ENCODE results near the gene EIF4G3. TPM values are rescaled to one million over a fixed set of nuclear protein-coding genes. Genes with fewer than 3 reads are reported as not detected.

Gene EIF4G3
- total and polyA plus RNA-seq, 2 of the 8 experiments (the other 6 are each of a cell fraction or from before 2014, with no cell fraction given), result 47.5 to 66.6 TPM

DNA sequence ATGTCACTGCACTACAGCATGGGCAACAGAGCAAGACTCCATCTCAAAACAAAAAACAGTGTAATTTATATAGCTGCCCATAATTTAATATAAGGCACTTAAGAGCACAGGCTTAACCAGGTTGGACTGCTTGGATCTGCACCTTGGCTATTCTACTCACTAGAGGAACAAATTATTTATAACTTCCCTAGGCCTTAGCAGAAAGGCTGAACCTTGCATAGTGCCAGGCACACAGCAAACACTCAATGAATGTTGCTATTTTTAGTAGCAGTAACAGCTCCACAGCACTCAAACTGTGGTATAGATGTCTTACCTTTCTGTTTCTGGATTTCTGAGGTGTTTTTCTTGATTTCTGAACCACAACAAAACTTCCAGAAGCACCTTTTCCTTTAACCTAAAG lies 409.4 kb downstream of the EIF4G3 start:
- H3K4me2 ChIP-seq (ENCODE audit: insufficient read depth in 1 of 2, low read depth in 2 of 2, low read length in 2 of 2), result no peak overlapping the region
- no peak overlapping the region for H3K4ac ChIP-seq (replicated peaks; ENCODE audit: insufficient read length, low read depth, low read length)
- H3K79me1 ChIP-seq (ENCODE audit: low read depth, low read length), result no peaks in the 10 kb centered on the region
- no peak overlapping the region for H2BK20ac ChIP-seq (ENCODE audit: low read length)
- no peaks in the 10 kb centered on the region for H3K4me1 ChIP-seq (replicated peaks in 1 of 4; ENCODE audit: control insufficient read depth in 3 of 4, insufficient read depth in 4 of 4, low read length in 3 of 4)
- H3K14ac ChIP-seq (ENCODE audit: insufficient read length), result no peak overlapping the region
- peaks cover 0 to 1% of the 10 kb centered on the region in 2 experiments for H4K20me1 ChIP-seq (replicated peaks in 1 of 2; ENCODE audit: control insufficient read depth in 1 of 2, insufficient read depth in 2 of 2, low read length in 2 of 2)
- no peaks in the 10 kb centered on the region for H3K27me3 ChIP-seq (replicated peaks in 1 of 4; ENCODE audit: control insufficient read depth in 3 of 4, extremely low read depth in 1 of 4, insufficient read depth in 3 of 4, low read length in 3 of 4)
- H2BK15ac ChIP-seq (ENCODE audit: low read length), result no peak overlapping the region
- no peak overlapping the region for H2BK12ac ChIP-seq (ENCODE audit: low read depth, low read length)
- no peak overlapping the region for H2BK120ac ChIP-seq (replicated peaks; ENCODE audit: low read depth, low read length)
- no peak overlapping the region for H3K23ac ChIP-seq (ENCODE audit: insufficient read length)
- no peak overlapping the region for H3K27ac ChIP-seq (ENCODE audit: low read depth, low read length)
- H3K18ac ChIP-seq (ENCODE audit: extremely low read depth, low read length), result no peak overlapping the region
- no peak overlapping the region for H4K5ac ChIP-seq (ENCODE audit: insufficient read length, low read depth, low read length)
- no peak overlapping the region for H4K8ac ChIP-seq (ENCODE audit: extremely low read depth, insufficient read depth, low read length)
- no peak for DNase-seq (ENCODE audit: low read depth in 1 of 2, low spot score in 2 of 2)
- H3K9ac ChIP-seq (replicated peaks in 1 of 4; ENCODE audit: extremely low read depth in 1 of 4, low read depth in 3 of 4, low read length in 3 of 4), result no peak overlapping the region
- no peak for FAIRE-seq
- POLR2A ChIA-PET (ENCODE audit: partially characterized antibody), result interaction anchor here (1.1 to 1.2 kb wide), 2 partner anchors 9 to 19 kb away, joined by 4 to 5 read pairs; no protein-coding TSS in a partner anchor
- CTCF ChIA-PET (ENCODE audit: partially characterized antibody), result no interaction called here
- TF ChIP-seq, protein P1, sequence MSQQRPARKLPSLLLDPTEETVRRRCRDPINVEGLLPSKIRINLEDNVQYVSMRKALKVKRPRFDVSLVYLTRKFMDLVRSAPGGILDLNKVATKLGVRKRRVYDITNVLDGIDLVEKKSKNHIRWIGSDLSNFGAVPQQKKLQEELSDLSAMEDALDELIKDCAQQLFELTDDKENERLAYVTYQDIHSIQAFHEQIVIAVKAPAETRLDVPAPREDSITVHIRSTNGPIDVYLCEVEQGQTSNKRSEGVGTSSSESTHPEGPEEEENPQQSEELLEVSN (IDR thresholded peaks at IDR 0.05), result no peak
- TF ChIP-seq SIRT6 (IDR thresholded peaks at IDR 0.05; ENCODE audit: low read length) (no peak), RNF2 (IDR thresholded peaks at IDR 0.05; ENCODE audit: borderline replicate concordance, low read depth, low read length, missing control alignments, poor library complexity, severe bottlenecking) (no peak), KDM1A (IDR thresholded peaks at IDR 0.05; ENCODE audit: borderline replicate concordance, low read length) (no peak), TEAD4 (IDR thresholded peaks at IDR 0.05; ENCODE audit: low read depth, low read length) (no peak), SAP30 (IDR thresholded peaks at IDR 0.05; ENCODE audit: insufficient read depth, insufficient replicate concordance, low read length) (no peak), RXRA (IDR thresholded peaks at IDR 0.05; ENCODE audit: insufficient read depth, low read depth, low read length) (no peak), SRF (IDR thresholded peaks at IDR 0.05; ENCODE audit: low read depth, low read length) (no peak)
- TF ChIP-seq, protein P2, sequence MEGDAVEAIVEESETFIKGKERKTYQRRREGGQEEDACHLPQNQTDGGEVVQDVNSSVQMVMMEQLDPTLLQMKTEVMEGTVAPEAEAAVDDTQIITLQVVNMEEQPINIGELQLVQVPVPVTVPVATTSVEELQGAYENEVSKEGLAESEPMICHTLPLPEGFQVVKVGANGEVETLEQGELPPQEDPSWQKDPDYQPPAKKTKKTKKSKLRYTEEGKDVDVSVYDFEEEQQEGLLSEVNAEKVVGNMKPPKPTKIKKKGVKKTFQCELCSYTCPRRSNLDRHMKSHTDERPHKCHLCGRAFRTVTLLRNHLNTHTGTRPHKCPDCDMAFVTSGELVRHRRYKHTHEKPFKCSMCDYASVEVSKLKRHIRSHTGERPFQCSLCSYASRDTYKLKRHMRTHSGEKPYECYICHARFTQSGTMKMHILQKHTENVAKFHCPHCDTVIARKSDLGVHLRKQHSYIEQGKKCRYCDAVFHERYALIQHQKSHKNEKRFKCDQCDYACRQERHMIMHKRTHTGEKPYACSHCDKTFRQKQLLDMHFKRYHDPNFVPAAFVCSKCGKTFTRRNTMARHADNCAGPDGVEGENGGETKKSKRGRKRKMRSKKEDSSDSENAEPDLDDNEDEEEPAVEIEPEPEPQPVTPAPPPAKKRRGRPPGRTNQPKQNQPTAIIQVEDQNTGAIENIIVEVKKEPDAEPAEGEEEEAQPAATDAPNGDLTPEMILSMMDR (IDR thresholded peaks at IDR 0.05; ENCODE audit: control extremely low read depth in 1 of 3, insufficient read depth in 1 of 3, low read depth in 1 of 3, low read length in 3 of 3), result no peak
- no peaks in the 10 kb centered on the region for H3K9me3 ChIP-seq (ENCODE audit: insufficient read depth in 2 of 2, low read depth in 1 of 2, low read length in 1 of 2)
- H2AK5ac ChIP-seq (ENCODE audit: low read depth, low read length), result no peak overlapping the region
- no peak overlapping the region for H4K91ac ChIP-seq (replicated peaks; ENCODE audit: insufficient read length, low read length)
- peaks cover 18 to 89% (median 67%) of the 10 kb centered on the region in 4 experiments for H3K36me3 ChIP-seq (ENCODE audit: control insufficient read depth in 2 of 4, insufficient read depth in 4 of 4, low read length in 3 of 4)
- H3K79me2 ChIP-seq (ENCODE audit: control insufficient read depth in 1 of 2, insufficient read depth in 2 of 2, low read length in 2 of 2), result no peaks in the 10 kb centered on the region
- H3K56ac ChIP-seq (replicated peaks; ENCODE audit: insufficient read length, low read depth, low read length), result no peak overlapping the region
- H3K23me2 ChIP-seq (ENCODE audit: low read depth, low read length), result no peaks in the 10 kb centered on the region
- no peak overlapping the region for H2AFZ ChIP-seq (ENCODE audit: low read length)
- no peak overlapping the region for H3K4me3 ChIP-seq (ENCODE audit: extremely low read depth in 1 of 4, insufficient read depth in 2 of 4, low read depth in 3 of 4, low read length in 4 of 4)
- H2BK5ac ChIP-seq (ENCODE audit: low read depth, low read length), result no peak overlapping the region
